HUES6 (cell line): ENCODE results near the gene MYO3B.

Source experiments
- H3K27ac ChIP-seq: 2 replicates; pipeline ENCODE4 v1.7.0; 2013; ENCODE audit warnings: low read depth, mild to moderate bottlenecking, low read length, inconsistent platforms
- H3K27me3 ChIP-seq: 2 replicates; pipeline ENCODE4 v1.6.1; 2013; ENCODE audit warnings: low read length; ENCODE audit not compliant: control insufficient read depth, insufficient read depth
- H3K36me3 ChIP-seq: 2 replicates; pipeline ENCODE4 v1.6.1; 2013; ENCODE audit warnings: low read length; ENCODE audit not compliant: control insufficient read depth, insufficient read depth
- H3K4me1 ChIP-seq: 2 replicates; pipeline ENCODE4 v1.6.1; 2013; ENCODE audit warnings: low read length; ENCODE audit not compliant: control insufficient read depth, insufficient read depth
- H3K4me3 ChIP-seq: 2 replicates; pipeline ENCODE4 v1.5.1; 2013; ENCODE audit warnings: low read depth, low read length
- H3K9ac ChIP-seq: one replicate; pipeline ENCODE4 v1.6.1; 2013; ENCODE audit warnings: mild to moderate bottlenecking, low read length
- H3K9me3 ChIP-seq: 2 replicates; pipeline ENCODE4 v1.6.1; 2013; ENCODE audit warnings: low read depth, low read length; ENCODE audit not compliant: control insufficient read depth, insufficient read depth

The MYO3B gene

DNA sequence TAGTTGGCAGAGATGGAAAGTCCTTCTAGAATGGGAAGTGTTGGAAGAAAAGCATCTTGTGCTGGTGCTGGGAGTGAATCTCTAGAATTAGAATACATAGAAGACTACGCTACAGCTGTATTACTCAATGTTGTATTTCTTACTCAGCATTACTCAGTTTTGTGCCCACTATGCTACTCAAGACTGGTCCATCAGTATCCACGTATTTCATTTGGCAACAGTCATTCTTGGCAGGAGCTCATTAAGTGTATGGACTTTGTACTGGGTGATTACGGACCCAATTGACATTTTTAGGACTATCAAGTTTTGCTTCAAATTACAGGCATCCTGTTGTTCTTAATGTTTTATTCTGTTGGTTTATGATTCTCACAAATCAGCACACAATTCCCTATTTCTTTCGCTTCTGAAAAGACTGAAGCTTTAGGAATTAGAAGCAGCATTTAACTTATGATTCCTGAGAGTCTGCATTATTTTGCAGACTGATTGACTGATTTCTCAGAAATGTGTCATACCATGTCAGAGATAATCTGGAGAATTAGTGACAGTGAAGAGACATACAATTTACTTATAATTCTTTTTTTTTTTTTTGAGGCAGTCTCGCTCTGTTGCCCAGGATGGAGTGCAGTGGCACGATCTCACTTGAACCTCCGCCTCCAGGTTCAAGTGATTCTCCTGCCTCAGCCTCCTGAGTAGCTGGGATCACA, 136.9 kb downstream of the MYO3B start:
- Histone ChIP-seq H3K36me3 (no peaks in the 10 kb centered on the region), H3K4me1 (peaks cover 2% of the 10 kb centered on the region; the same call in 1 of the 2 replicates), H3K4me3 (no peak overlapping the region), H3K27me3 (no peaks in the 10 kb centered on the region), H3K9me3 (peaks cover 8% of the 10 kb centered on the region), H3K9ac (no peak overlapping the region), H3K27ac (no peak overlapping the region)

DNA sequence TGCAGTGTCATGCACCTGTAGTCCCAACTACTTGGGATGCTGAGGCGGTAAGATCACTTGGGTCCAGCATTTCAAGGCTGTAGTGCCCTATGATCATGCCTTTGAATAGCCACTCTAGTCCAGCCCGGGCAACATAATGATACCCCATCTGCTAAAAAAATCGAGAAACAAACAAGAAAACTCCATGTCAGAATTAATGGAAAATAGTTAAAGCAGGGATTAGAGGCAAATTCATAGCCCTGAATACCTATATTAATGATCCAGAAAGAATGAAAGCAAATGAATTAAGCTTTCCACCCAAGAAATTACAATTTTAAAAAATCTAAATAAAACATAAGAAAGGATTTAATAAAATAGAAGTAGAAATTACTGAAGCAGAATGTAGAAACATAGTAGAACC, 143.0 kb downstream of the MYO3B start:
- Histone ChIP-seq H3K36me3 (no peaks in the 10 kb centered on the region), H3K9me3 (peaks cover 15% of the 10 kb centered on the region), H3K4me1 (peaks cover 23% of the 10 kb centered on the region; the same call in 1 of the 2 replicates), H3K27ac (no peak overlapping the region), H3K9ac (no peak overlapping the region), H3K4me3 (no peak overlapping the region), H3K27me3 (no peaks in the 10 kb centered on the region)

DNA sequence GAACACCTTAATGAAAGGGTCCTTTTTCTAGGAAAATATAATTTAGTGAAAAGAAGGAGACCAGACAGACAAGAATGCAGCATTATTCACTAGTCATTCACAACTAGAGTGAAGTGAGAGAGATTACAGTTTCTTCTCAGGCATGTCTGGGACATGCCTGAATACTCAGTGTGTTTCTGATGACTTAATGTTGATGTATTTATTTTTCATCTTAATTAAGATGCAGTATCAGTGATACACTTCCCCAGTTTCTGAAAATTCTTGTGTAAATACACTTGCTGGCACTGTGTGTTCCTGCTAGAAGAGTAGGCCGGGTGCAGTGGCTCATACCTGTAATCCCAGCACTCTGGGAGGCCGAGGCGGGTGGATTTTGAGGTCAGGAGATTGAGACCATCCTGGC, 143.6 kb downstream of the MYO3B start:
- Histone ChIP-seq H3K27ac (no peak overlapping the region), H3K36me3 (no peaks in the 10 kb centered on the region), H3K4me3 (no peak overlapping the region), H3K9ac (no peak overlapping the region), H3K27me3 (no peaks in the 10 kb centered on the region), H3K9me3 (peaks cover 15% of the 10 kb centered on the region), H3K4me1 (peaks cover 23% of the 10 kb centered on the region; the same call in 1 of the 2 replicates)

- H3K9ac ChIP-seq, result no peak overlapping the region
- H3K9me3 ChIP-seq, result peaks cover 15% of the 10 kb centered on the region
- no peaks in the 10 kb centered on the region for H3K36me3 ChIP-seq
- no peak overlapping the region for H3K4me3 ChIP-seq
- peaks cover 23% of the 10 kb centered on the region; the same call in 1 of the 2 replicates for H3K4me1 ChIP-seq
- H3K27me3 ChIP-seq, result no peaks in the 10 kb centered on the region
- H3K27ac ChIP-seq, result no peak overlapping the region
Observed at GRCh38 chr2:170322140-170322766, 144.3 kb downstream of the MYO3B start.

DNA sequence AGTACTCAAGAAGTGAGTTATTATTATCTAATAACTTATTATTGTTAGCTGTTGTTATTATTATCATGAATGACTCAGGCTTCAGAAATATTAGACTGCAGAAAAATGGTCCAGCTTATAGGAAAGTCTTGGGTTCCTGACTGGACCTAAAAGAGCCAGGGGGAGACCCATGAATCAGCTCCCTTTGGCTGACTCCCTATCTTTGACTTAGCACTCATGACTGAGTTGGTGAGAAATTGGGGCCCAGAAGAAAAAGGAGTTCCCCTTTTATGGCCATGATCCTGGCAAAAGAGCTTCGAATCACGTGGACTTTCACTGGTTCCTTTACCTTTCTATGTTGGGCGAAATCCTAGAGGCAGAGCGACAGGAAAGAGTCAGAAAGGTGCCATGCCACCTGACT, 145.8 kb downstream of the MYO3B start:
- Histone ChIP-seq H3K36me3 (no peaks in the 10 kb centered on the region), H3K4me1 (peaks cover 23% of the 10 kb centered on the region; the same call in 1 of the 2 replicates), H3K27me3 (no peaks in the 10 kb centered on the region), H3K4me3 (no peak overlapping the region), H3K27ac (no peak overlapping the region), H3K9me3 (peaks cover 13% of the 10 kb centered on the region), H3K9ac (peak overlapping the region; percentile 36)

DNA sequence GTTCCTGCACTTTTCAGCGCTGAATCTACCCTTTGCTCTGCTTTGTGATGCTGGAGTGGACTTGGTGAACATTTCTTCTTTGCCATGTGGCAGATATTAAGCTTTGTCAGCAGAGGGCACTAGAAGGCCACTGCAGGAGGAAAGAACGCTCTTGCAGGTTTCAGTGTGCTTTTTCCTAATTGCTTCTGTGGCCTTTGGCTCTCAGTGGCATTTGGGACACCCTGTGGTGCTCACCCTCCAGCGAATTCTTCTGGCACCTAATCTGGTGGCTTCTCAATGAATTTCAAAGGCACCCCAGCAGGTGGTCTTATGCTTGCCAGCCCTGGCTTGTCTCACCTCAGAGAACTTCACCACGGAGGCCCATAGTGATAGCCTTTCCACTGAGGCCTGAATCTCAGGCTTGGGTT, 146.7 kb downstream of the MYO3B start:
- Histone ChIP-seq H3K4me3 (no peak overlapping the region), H3K4me1 (peaks cover 23% of the 10 kb centered on the region; the same call in 1 of the 2 replicates), H3K36me3 (no peaks in the 10 kb centered on the region), H3K9ac (no peak overlapping the region), H3K9me3 (peaks cover 8% of the 10 kb centered on the region), H3K27me3 (no peaks in the 10 kb centered on the region), H3K27ac (peak overlapping the region; percentile 28; the same call in 1 of the 2 replicates)

DNA sequence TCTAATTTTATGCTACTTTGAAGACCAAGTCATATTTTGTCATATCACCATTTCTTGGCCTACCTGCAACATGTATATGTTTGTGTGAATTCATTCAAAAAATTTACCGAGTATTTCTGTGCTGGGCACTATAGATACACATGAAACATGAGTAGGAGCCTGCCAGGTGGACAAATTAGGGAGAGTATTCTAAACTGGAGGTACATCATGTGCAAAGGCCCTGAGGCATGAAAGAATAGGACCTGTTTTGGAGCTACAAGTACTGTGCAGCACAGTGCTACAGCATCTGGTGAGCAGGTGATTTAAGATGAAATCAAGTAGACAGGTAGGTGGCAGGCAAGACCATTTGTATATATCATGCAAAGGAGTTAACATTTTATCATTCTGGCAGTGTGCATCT, 152.9 kb downstream of the MYO3B start:
- H3K4me3 ChIP-seq, result no peak overlapping the region
- H3K4me1 ChIP-seq, result peaks cover under 1% of the 10 kb centered on the region; the same call in 1 of the 2 replicates
- no peaks in the 10 kb centered on the region for H3K36me3 ChIP-seq
- no peaks in the 10 kb centered on the region for H3K27me3 ChIP-seq
- no peak overlapping the region for H3K27ac ChIP-seq
- H3K9ac ChIP-seq, result no peak overlapping the region
- peaks cover 15% of the 10 kb centered on the region for H3K9me3 ChIP-seq

DNA sequence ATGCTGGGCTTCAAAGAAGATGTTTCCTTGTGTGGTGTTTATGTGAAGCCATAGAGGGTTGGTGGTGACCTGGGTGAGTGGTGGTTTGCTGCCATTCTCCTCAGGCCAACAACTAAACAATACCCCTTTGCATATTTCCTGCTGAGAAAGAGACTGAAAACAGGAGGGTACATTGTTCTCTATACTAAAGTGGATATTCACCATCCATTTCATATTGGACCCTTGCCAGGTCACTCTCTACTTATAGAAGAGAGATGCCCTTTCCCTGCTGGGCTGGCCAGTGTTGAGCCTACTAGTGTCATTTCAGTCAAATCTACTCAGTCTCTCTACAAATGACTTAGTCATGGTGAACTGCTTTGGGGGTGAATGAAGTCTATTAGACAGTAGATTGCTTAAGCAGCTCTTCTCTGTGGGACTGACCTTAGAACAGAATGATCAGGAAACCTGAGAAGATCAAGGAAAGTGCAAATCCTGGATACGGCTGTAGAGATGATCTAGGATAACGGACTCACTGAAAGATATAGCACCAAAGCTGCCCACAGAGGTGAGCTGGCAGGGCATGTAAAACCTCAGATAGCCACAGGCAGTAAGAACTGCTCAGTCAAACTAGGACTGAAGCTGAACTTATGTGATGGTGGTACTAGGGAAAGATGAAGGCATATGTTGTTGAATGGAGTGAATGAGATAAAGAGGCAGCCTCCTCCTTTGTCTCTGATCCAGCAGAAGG, 154.9 kb downstream of the MYO3B start:
- no peaks in the 10 kb centered on the region for H3K36me3 ChIP-seq
- H3K4me3 ChIP-seq, result no peak overlapping the region
- no peaks in the 10 kb centered on the region for H3K27me3 ChIP-seq
- no peaks in the 10 kb centered on the region for H3K4me1 ChIP-seq
- peaks cover 15% of the 10 kb centered on the region for H3K9me3 ChIP-seq
- no peak overlapping the region for H3K9ac ChIP-seq
- H3K27ac ChIP-seq, result no peak overlapping the region

GRCh38 chr2:170335351-170335750, 157.4 kb downstream of the MYO3B start:
- Histone ChIP-seq H3K27ac (no peak overlapping the region), H3K9me3 (peaks cover 15% of the 10 kb centered on the region), H3K27me3 (no peaks in the 10 kb centered on the region), H3K4me3 (no peak overlapping the region), H3K4me1 (peaks cover 13% of the 10 kb centered on the region), H3K36me3 (no peaks in the 10 kb centered on the region), H3K9ac (no peak overlapping the region)

DNA sequence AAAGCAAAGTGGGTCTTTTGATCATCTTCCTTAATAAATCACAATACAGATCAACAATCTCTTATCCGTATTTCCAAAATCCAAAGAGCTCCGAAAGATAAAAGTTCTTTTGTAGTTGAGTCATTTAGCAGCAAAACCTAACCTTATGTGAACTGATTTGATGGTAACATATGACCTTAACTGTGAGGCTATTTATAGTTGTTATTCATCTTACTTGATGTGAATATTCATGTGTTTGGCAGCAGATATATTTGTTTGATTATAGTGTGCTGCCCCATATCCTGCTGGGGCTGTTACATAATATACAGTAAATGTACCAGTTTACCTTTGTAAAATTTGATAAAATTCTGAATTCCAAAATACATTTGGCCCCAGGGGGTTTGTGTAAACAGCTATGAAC, 158.5 kb downstream of the MYO3B start:
- no peak overlapping the region for H3K27ac ChIP-seq
- H3K9ac ChIP-seq, result no peak overlapping the region

GRCh38 chr2:170336916-170337315, 159.0 kb downstream of the MYO3B start:
- Histone ChIP-seq H3K4me1 (peaks cover 25% of the 10 kb centered on the region), H3K9ac (no peak overlapping the region), H3K27me3 (no peaks in the 10 kb centered on the region), H3K9me3 (peaks cover 3% of the 10 kb centered on the region), H3K36me3 (no peaks in the 10 kb centered on the region), H3K4me3 (no peak overlapping the region), H3K27ac (no peak overlapping the region)

More for the DNA sequence above, 158.5 kb downstream of the MYO3B start:
- Histone ChIP-seq H3K4me3 (no peak overlapping the region), H3K4me1 (peaks cover 23% of the 10 kb centered on the region), H3K27me3 (no peaks in the 10 kb centered on the region), H3K36me3 (no peaks in the 10 kb centered on the region), H3K9me3 (peaks cover 8% of the 10 kb centered on the region)
